Natural killer cell treated with Interleukin-12 subunit alpha and Interleukin-12 subunit beta and Interleukin-15 and Interleukin-18, amount 100 ng/mL, for 72 hours (primary cell): ENCODE results near the gene PTGR2. TPM values are rescaled to one million over a fixed set of nuclear protein-coding genes. Genes with fewer than 3 reads are reported as not detected.
"Not testable (repeated sequence)": the region's sequence is repeated elsewhere in the genome, so short reads cannot be mapped to it uniquely, and the experiment has no call there.

Source experiments
- ATAC-seq, 2 donors: fragments of 150-1000 bp; cut with Tn5 transposase in 1 of 2; sonication (Bioruptor Pico), chemical (Tn5 transposase) in 1 of 2; 2 replicates each; pipeline ENCODE4 v1.10.0; 2021
- DNase-seq: peaks from one replicate; pipeline ENCODE4 v3.0.0; 2022; ENCODE audit warnings: low spot score
- H3K27ac Mint-ChIP-seq, 2 donors: 1 replicate in 1 of 2; 2 replicates in 1 of 2; pipeline ENCODE4 v1.8.0; 2022; ENCODE audit warnings: mixed read lengths in 2 of 2, mild to moderate bottlenecking in 1 of 2, moderate library complexity in 1 of 2
- H3K27me3 Mint-ChIP-seq, 2 donors: 1 replicate in 1 of 2; 2 replicates in 1 of 2; pipeline ENCODE4 v1.8.0; 2022; ENCODE audit warnings: mixed read lengths in 2 of 2
- H3K36me3 Mint-ChIP-seq: one replicate; pipeline ENCODE4 v1.8.0; 2022; ENCODE audit warnings: mixed read lengths
- H3K4me1 Mint-ChIP-seq, 2 donors: 1 replicate in 1 of 2; 2 replicates in 1 of 2; pipeline ENCODE4 v1.8.0; 2022; ENCODE audit warnings: low read depth in 2 of 2, mixed read lengths in 2 of 2, mild to moderate bottlenecking in 1 of 2
- H3K4me3 Mint-ChIP-seq: one replicate; pipeline ENCODE4 v1.8.0; 2022; ENCODE audit warnings: mixed read lengths
- H3K9me3 Mint-ChIP-seq: 2 replicates; pipeline ENCODE4 v1.8.0; 2022; ENCODE audit warnings: mixed read lengths
- total RNA-seq, 2 donors: library from RNA; stranded (reverse); gene quantifications; one replicate each; pipeline ENCODE4 v1.2.3, GENCODE V29; 2022

PTGR2 gene
- total RNA-seq, 2 donors from 2014 or later: 2.8 to 4.6 TPM

DNA sequence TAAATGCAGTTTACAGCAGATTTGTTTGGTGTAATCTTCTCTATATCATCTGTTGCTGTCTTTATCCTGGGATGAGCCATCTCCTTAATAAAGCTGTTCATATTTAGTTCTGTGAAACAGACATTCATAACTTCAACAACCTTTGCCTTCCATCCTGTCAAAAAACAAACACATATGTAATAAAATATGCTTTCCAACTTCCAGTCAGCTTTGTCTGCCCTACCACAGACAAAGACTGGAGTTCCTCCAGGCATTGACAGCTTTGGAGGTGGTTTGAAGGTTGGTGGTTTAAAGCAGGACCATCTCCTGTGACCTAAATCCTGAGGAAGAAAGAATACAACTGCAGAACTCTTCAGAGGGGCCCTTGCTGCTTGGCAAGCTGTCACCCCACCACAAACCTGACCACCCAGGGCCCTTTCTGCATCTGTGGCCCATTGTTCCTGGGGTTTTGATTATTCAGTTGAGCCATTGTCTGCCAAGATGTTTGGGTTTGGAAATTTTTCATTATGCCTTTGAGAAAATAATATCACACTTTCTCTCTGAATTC lies 28.2 kb upstream of the PTGR2 start:
- Mint-ChIP-seq H3K27ac (peak overlapping the region in 1 of 2 donors; percentile 20), H3K4me1 (peaks cover 0 to 3% of the 10 kb centered on the region in 2 donors), H3K9me3 (no peaks in the 10 kb centered on the region), H3K36me3 (no peaks in the 10 kb centered on the region), H3K27me3 (no peaks in the 10 kb centered on the region), H3K4me3 (no peak overlapping the region)
- ATAC-seq (no peak), DNase-seq (no peak)

DNA sequence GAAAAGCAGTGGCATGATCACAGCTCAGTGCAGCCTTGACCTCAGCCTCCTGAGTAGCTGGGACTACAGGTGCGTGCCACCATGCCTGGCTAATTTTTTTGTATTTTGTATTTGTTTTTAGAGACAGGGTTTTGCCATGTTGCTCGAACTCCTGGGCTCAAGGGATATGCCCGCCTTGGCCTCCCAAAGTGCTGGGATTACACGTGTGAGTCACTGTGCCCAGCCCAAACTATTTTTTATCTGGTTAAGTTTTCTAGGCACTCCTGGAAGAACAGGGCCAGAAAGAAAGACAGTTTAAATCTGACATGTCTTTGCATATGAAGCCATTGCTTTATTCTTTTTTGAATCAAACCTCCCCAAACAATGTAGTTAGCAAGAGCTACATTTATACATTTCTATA lies 27.5 kb upstream of the PTGR2 start:
- ATAC-seq (no peak), DNase-seq (no peak)
- Mint-ChIP-seq H3K27ac (no peak overlapping the region), H3K4me3 (no peak overlapping the region), H3K27me3 (no peaks in the 10 kb centered on the region), H3K36me3 (no peaks in the 10 kb centered on the region), H3K9me3 (no peaks in the 10 kb centered on the region), H3K4me1 (peaks cover 0 to 8% of the 10 kb centered on the region in 2 donors)

DNA sequence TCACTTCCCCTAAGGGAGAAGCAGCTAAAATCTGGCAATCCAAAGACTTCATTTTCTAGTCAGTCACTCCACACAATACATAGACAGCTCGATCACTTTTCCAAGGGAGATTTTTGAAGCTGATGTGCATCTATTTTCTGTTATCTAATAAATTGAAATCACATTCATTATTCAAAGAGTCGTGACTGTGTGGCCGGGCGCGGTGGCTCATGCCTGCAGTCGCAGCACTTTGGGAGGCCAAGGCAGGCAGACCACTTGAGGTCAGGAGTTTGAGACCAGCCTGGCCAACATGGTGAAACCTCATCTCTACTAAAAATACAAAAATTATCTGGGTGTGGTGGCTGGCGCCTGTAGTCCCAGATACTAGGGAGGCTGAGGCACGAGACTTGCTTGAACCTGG lies 27.1 kb upstream of the PTGR2 start:
- ATAC-seq: no peak
- Mint-ChIP-seq H3K36me3 (no peaks in the 10 kb centered on the region), H3K9me3 (no peaks in the 10 kb centered on the region)

DNA sequence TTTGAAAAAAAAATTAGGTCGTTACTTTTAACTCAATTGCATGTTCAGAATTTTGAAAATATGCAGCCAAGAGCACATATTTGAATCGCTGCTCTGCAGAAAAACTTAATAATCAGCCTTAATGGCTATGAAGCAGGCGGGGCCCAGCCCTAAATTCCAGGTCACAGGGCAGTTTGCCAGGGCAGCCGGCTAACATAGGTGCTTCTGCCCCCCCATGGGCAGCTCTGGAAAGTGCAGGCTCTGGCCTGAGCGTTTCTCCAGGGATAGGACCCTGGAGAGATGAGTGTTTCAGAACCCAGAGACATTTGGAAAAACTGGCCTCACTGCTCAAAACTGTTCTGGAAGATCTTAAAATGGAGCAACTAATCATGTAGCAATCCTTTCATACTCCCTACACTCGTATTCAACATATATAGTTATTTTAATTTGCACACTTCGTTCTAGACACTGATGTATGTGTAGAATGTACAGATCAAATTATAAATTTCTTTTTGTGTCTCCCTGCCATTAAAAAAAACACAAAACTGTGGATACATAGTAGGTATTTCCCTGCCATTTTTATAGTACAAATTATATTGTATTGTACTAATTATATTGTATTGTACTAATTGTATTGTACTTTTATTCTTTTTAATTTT lies 26.0 kb upstream of the PTGR2 start:
- H3K27ac Mint-ChIP-seq: no peak overlapping the region
- H3K27me3 Mint-ChIP-seq: no peaks in the 10 kb centered on the region
- H3K9me3 Mint-ChIP-seq: no peaks in the 10 kb centered on the region
- ATAC-seq (peak; percentile 74 to 88), DNase-seq (peak; percentile 80)
- H3K36me3 Mint-ChIP-seq: no peaks in the 10 kb centered on the region
- H3K4me1 Mint-ChIP-seq: peaks cover 5 to 18% of the 10 kb centered on the region in 2 donors
- no peak overlapping the region for H3K4me3 Mint-ChIP-seq

More for the DNA sequence above, 27.1 kb upstream of the PTGR2 start:
- no peak overlapping the region for H3K4me3 Mint-ChIP-seq
- H3K27ac Mint-ChIP-seq: no peak overlapping the region
- peaks cover 0 to 12% of the 10 kb centered on the region in 2 donors for H3K4me1 Mint-ChIP-seq
- no peaks in the 10 kb centered on the region for H3K27me3 Mint-ChIP-seq
- DNase-seq: no peak

DNA sequence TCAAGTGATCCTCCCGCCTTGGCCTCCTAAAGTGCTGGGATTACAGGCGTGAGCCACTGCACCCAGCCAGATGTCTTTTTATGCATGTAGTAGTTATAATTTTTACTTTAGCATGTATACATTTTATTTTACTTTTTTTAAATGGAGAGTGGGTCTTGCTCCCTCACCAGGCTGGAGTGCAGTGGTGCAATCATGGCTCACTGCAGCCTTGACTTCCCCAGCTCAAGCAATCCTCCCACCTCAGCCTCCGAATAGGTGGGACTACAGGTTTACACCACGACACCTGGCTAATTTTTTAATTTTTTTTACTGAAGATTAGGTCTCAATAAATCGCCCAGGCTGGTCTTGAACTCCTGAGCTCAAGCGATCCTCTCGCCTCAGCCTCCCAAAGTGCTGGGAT lies 24.4 kb upstream of the PTGR2 start:
- H3K4me3 Mint-ChIP-seq, ATAC-seq, H3K9me3 Mint-ChIP-seq, H3K27me3 Mint-ChIP-seq, H3K36me3 Mint-ChIP-seq, H3K27ac Mint-ChIP-seq, DNase-seq: not testable (repeated sequence)
- H3K4me1 Mint-ChIP-seq: peaks cover 5 to 18% of the 10 kb centered on the region in 2 donors

DNA sequence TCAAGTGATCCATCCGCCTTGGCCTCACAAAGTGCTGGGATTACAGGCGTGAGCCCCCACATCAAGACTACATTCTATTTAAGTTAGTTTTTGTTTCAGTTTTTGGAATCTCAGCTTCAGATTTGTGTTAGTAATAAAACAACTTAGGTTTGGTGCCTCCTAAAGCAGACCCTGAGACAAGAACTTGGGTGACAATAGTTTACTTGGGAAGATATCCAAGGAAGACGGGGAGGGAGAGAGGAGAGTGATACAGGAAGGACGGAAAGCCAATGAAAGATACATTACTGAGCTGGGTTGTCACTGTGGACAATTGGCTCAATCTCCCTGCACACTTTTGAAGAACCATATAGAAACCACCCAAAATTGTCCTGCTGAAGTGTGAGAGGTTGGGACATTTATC lies 22.6 kb upstream of the PTGR2 start:
- Mint-ChIP-seq H3K27ac (peak overlapping the region; percentile 34 to 81), H3K9me3 (no peaks in the 10 kb centered on the region), H3K36me3 (no peaks in the 10 kb centered on the region), H3K27me3 (no peaks in the 10 kb centered on the region), H3K4me1 (peaks cover 5 to 18% of the 10 kb centered on the region in 2 donors), H3K4me3 (peak overlapping the region; percentile 73)
- DNase-seq (no peak), ATAC-seq (no peak)

DNA sequence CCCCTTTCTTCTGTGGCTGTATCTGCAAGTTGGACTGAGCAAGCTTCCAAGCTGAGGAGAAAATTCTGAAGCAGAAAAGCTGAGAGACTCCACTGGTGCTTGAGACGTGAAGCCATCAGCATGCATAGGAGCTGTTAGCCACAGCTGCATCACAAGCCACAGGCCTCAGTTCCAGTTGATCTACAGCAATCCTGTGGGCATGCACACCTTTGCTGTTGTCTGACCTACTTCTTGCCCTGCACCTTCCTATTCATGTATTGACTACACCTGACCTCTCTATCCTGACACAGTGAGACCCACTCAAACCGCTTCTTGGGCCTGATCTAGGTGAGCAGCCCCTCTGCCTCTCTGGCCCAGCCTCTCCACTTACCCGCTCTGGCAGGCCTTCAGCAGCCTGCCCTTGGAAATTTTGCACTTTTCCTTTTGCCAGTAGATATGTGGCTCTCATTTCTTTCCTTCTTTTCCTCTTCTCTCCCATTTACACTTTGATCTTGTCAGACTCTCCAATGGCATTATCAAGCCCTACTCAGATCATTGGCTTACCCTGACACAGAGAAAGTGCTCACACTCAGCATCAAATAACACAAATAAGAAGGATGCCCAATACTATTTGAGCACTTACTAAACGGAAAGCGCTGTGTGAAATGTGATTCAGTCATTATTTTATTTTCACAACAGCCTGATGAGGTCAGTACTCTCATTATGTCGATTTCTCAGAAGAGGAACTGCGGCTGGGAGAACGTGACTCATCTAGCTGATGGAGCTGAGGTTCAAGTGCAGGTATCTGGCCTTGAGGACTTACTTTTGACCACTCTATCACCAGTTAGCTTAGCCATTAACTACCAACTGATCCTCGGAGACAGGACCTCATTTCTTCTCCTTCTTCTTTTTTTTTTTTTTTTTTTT lies 21.9 kb upstream of the PTGR2 start:
- Mint-ChIP-seq H3K4me1 (peaks cover 5 to 18% of the 10 kb centered on the region in 2 donors), H3K27ac (peak overlapping the region; percentile 34 to 81), H3K36me3 (no peaks in the 10 kb centered on the region), H3K27me3 (no peaks in the 10 kb centered on the region), H3K4me3 (peak overlapping the region; percentile 73), H3K9me3 (no peaks in the 10 kb centered on the region)
- DNase-seq (no peak), ATAC-seq (peak; percentile 76 to 86)

DNA sequence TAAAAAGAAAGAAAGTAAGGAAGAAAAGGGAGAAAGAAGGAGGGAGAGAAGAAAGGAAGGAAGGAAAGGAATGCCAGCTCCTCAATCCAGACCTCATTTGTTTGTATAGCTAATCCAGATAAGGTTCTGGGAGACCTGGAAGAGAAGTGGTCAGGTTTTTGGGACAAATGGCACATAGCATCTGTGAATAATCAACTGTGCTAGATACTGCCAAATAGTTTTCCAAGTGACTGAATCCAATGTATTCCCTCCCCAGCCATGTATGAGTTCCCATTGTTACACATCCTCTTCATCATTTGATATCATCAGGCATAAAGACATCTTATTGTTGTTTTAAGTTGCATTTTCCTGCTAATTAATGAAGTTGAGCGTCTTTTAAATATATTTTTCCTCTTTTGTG lies 18.6 kb upstream of the PTGR2 start:
- Mint-ChIP-seq H3K27ac (no peak overlapping the region), H3K9me3 (no peaks in the 10 kb centered on the region), H3K36me3 (no peaks in the 10 kb centered on the region), H3K4me1 (peaks cover 5 to 18% of the 10 kb centered on the region in 2 donors), H3K27me3 (no peaks in the 10 kb centered on the region), H3K4me3 (no peak overlapping the region)
- no peak for DNase-seq
- ATAC-seq: no peak

DNA sequence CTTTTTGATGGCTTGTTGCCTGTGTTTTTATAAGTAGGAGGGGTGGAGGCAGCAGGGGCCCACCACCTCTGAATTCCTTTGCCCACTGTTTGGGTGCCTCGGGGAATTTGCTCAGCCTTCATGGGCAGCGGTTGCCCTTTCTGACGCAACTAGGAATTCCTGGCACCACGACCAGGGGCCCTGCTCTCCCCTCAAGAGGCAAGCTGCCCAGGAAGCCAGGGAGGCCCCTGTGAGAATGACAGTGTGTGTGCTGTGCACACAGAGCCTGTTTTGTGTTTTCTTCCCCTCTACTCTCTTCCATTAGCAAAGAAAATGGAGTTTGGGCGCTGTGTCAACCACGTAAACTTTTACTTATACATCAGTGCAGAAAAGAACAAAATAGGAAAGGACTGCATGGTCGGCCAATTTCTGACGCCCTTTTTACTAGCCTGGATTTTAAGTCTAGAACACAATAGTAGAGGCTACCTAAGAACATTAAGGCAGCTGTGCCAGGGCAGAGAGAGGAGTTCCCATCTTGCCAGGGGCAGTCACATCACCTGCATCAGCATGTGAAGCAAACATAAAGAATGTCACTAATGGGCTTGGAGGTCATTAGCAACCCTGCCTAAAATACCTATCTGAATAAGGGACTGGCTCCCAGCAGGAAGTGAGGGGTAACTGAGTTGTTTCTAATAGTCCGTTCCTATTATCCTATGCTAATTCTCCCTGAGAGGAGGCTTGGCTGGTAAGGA lies 17.9 kb upstream of the PTGR2 start:
- ATAC-seq (no peak), DNase-seq (no peak)
- Mint-ChIP-seq H3K27ac (no peak overlapping the region), H3K4me1 (peaks cover 5 to 13% of the 10 kb centered on the region in 2 donors), H3K27me3 (no peaks in the 10 kb centered on the region), H3K9me3 (no peaks in the 10 kb centered on the region), H3K4me3 (no peak overlapping the region), H3K36me3 (no peaks in the 10 kb centered on the region)

DNA sequence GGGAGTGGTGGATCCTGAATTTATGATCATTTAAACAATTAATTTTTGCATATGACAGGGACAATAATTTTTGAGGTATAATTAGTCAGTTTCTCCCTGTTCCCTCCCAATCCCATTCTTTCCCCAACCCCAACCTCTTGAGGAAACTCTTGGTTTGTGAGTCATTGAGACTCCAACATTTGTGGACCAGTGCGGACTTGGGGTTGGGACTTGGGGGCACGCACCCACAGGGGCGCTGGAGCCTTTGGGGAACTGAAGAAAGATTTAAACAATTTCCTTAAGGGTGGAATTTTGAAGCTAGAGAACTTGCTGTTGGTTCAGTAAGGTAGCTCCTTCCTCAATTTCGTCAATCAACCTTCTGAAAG lies 17.4 kb upstream of the PTGR2 start:
- no peaks in the 10 kb centered on the region for H3K27me3 Mint-ChIP-seq
- no peak for DNase-seq
- H3K36me3 Mint-ChIP-seq: no peaks in the 10 kb centered on the region
- ATAC-seq: no peak
- peaks cover 5 to 9% of the 10 kb centered on the region in 2 donors for H3K4me1 Mint-ChIP-seq
- no peak overlapping the region for H3K27ac Mint-ChIP-seq
- no peak overlapping the region for H3K4me3 Mint-ChIP-seq
- H3K9me3 Mint-ChIP-seq: no peaks in the 10 kb centered on the region

DNA sequence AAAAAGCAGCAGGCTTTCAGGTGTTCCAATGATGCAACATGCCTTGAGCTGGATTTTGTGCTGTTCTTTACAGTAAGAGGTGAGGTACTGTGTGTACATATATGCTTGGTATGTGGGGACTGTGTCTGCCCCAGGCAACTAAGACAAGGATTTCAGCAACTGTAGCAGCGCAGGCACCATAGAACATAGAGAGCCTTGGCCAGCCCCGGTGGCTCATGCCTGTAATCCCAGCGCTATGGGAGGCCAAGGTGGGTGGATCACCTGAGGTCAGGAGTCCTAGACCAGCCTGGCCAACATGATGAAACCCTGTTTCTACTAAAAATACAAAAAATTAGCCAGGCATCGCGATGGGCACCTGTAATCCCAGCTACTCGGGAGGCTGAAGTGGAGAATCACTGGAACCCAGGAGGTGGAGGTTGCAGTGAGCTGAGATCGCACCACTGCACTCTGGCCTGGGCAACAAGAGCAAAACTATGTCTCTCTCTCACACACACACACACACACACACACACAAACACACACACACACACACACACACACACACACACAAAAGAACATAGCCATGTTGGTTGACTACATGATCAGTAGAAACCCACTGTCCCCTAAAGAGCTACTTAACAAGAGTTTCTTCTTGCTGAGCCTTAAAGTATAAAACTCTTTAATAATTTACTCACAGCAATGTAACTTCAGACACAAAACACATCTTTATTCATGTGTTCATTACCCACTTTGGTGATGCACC lies 13.2 kb upstream of the PTGR2 start:
- not testable (repeated sequence) for ATAC-seq, H3K4me1 Mint-ChIP-seq, H3K36me3 Mint-ChIP-seq, DNase-seq, H3K27me3 Mint-ChIP-seq, H3K27ac Mint-ChIP-seq, H3K9me3 Mint-ChIP-seq, H3K4me3 Mint-ChIP-seq

DNA sequence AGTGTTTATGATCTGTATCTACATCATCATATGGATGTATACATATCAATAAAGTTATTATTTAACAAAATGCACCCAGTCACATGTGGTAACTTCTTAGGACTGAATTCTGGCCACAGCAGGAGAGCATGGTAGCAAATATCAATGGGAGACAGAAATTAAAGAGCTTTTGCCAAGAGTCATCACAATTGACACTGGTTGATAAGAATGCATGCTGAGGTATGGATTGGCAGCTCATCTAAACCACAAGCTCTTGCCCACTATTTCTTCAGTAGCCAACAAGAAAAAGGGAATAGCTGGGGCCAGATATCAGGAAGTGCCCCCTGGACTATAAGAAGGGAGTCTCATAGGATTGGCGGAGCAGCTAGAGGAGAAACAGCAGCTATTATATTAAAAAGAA lies 9.4 kb upstream of the PTGR2 start:
- no peak for ATAC-seq
- H3K36me3 Mint-ChIP-seq: no peaks in the 10 kb centered on the region
- no peaks in the 10 kb centered on the region for H3K9me3 Mint-ChIP-seq
- no peak overlapping the region for H3K27ac Mint-ChIP-seq
- no peaks in the 10 kb centered on the region for H3K27me3 Mint-ChIP-seq
- H3K4me1 Mint-ChIP-seq: no peaks in the 10 kb centered on the region
- DNase-seq: no peak
- no peak overlapping the region for H3K4me3 Mint-ChIP-seq

DNA sequence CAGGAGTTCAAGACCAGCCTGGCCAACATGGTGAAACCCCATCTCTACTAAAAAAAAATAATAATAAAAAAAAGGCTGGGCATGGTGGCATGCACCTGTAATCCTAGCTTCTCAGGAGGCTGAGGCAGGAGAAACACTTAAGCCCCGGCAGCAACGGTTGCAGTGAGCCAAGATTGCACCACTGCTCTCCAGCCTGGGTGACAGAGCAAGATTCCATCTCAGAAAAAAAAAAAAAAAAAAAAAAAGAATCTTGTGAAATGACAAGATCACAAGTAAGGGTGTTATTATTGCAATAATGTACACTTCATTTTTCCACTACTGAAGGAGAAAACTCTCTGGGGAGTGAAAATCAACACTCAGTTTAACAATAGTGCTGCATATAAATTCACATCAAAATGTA lies 8.8 kb upstream of the PTGR2 start:
- ATAC-seq (no peak), DNase-seq (no peak)
- Mint-ChIP-seq H3K4me3 (no peak overlapping the region), H3K4me1 (no peaks in the 10 kb centered on the region), H3K36me3 (no peaks in the 10 kb centered on the region), H3K27me3 (no peaks in the 10 kb centered on the region), H3K9me3 (no peaks in the 10 kb centered on the region), H3K27ac (no peak overlapping the region)
